SU-DHL-6 (cell line): ENCODE data around the gene MBOAT1.

ENCODE experiments used
- EZH2phosphoT487 ChIP-seq: fragments of 200-600 bp; sonication (generic), shearing (Covaris generic); conservative IDR thresholded peaks from 2 replicates; pipeline ENCODE4 v1.6.1; 2018; ENCODE audit warnings: mild to moderate bottlenecking, antibody characterized with exemption, low read length, moderate library complexity, mixed read lengths
- TF ChIP-seq, protein P1 (sequence below): fragments of 200-600 bp; sonication (generic); IDR thresholded peaks from one replicate; pipeline ENCODE4 v1.5.1; 2017; ENCODE audit warnings: antibody characterized with exemption, mild to moderate bottlenecking, low read length, moderate library complexity; ENCODE audit not compliant: insufficient read depth, poor library complexity, severe bottlenecking

DNA sequence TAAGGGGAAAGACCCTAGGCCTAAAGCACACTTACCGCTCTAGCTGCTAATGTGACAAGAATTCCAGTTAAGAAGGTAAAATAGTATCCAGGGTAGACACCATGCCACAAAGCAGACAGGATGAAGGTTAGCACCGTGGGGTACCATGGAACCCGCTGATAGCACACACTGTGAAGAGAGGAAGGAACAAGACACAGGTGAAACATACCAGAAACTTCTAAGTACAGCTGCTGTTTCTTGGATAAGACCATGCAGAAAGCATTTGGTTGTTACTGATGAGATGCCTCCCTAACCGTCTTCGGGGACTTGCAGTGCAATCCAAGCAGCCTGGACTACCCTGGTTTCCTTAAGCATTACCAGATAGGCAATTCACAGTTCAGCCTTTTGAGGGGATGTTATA lies 99.4 kb downstream of the MBOAT1 start:
- TF ChIP-seq, protein P1, sequence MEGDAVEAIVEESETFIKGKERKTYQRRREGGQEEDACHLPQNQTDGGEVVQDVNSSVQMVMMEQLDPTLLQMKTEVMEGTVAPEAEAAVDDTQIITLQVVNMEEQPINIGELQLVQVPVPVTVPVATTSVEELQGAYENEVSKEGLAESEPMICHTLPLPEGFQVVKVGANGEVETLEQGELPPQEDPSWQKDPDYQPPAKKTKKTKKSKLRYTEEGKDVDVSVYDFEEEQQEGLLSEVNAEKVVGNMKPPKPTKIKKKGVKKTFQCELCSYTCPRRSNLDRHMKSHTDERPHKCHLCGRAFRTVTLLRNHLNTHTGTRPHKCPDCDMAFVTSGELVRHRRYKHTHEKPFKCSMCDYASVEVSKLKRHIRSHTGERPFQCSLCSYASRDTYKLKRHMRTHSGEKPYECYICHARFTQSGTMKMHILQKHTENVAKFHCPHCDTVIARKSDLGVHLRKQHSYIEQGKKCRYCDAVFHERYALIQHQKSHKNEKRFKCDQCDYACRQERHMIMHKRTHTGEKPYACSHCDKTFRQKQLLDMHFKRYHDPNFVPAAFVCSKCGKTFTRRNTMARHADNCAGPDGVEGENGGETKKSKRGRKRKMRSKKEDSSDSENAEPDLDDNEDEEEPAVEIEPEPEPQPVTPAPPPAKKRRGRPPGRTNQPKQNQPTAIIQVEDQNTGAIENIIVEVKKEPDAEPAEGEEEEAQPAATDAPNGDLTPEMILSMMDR = no peak
- TF ChIP-seq EZH2phosphoT487 = no peak
